NCI-H526 (cell line): ENCODE data around the gene TCTN1.

Experiments used
- DNase-seq, 2 experiments: peaks; one replicate each; lab custom pipeline; 2025; lab: John Stamatoyannopoulos, UW

TCTN1 gene

DNA sequence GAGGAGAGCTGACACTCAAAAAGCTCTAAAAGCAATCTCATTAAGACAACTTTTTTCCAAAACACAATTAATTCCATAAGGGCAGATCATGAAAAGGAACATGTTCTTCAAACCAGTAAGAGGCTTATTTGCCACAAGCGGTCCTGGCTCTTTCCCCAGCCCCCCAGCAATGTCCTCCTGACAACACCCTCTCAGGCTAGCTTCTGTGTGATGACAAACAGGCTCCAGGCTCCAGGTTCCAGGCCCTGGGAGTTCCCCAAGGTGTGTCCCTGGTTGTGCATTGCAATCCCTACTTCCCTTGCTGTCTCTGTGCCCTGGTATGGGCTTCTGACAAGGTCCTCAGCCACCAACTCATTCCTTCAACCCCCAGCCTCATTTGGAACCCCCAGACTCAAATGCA lies 66.1 kb downstream of the TCTN1 start:
- DNase-seq = no peak

DNA sequence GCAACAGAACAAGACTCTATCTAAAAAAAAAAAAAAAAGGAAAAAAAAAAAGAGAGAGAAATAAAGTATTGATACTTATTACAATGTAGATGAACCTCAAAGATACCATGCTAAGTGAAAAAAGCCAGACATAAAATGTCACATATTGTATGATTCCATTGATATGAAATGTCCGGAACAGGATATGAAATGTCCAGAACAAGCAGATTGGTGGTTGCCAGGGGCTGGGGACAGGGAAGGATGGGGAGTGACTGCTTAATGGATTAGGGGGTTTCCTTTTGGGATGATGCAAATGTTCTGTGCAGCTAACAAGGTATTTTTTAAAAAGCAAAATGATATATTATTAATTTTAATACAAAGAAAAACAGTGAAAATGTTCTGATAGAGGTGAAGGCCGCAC lies 70.0 kb downstream of the TCTN1 start:
- no peak for DNase-seq

- no peak for DNase-seq
Measured at GRCh38 chr12:110684312-110684836, 70.4 kb downstream of the TCTN1 start.

DNA sequence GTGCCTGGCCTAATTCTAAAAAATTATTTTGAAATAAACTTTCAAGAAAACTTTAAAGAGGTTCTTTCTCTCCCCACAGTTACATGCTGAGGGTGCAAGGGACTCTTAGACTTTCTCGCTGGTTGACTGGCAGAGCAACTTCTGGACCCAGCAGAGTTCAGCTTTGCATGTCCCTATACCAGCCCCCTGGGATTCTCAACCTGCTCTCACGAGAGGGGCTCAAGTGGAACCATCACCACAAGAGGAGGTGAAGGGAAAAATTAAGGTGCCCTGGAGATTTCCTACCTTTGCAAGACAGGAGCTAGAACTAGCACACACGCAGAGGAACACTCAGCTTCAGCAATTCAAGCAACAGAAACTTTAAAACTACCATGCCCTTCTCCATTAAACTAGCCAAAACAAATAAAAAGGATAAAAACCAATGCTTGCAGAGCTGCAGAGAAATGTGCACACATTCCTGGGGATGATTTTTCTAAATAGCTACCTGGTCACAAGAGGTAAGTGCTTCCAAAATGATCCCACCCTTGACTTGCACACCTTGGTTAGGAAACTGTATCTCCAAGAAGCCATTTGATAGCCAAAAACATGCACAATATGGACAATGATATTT lies 72.5 kb downstream of the TCTN1 start:
- DNase-seq = no peak

DNA sequence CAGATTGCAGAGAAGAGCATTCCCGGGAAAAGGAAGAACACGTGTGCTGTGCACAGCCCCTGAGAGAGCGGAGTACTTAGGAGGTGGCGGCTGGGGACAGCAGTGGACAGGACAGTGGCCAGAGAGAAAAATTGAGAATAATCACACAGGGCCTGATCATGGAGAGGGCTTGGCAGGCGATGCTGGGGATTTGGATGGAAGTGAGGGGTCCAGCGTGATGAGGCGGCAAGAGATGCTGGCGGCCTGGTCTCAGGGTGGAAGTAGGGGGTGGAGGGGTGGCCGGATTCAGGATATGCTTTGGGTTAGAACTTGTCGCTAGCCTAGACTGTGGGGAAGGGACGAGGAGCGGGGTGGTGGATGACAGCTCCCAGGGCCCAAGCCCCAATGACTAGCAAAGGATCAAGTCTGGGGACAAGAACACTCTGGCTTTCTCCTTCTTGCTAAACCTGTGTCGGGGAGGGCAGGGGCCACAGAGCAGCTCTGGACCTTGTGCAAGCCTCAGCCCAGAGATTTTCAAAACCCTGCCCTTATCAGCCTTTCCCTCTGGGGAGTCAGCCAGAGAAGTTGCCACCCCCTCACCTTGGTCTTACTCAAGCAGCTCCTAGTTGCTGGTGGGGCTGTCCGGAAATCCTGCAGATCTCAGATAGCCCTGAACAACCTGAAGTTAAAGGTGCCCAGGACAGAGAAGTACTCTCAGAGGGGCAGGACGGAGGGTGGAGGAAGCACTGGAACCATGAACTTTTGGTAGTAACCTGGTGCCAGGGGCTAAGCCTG lies 73.7 kb downstream of the TCTN1 start:
- DNase-seq = no peak

- peak in 1 of 2 experiments; percentile 48 for DNase-seq
Measured at GRCh38 chr12:110688446-110689280, 74.7 kb downstream of the TCTN1 start, which contains the start of gene HVCN1. TSS of gene HVCN1 (minus strand) at chr12:110689115. CDS start at chr12:110683245, 5,870 bp downstream.

DNA sequence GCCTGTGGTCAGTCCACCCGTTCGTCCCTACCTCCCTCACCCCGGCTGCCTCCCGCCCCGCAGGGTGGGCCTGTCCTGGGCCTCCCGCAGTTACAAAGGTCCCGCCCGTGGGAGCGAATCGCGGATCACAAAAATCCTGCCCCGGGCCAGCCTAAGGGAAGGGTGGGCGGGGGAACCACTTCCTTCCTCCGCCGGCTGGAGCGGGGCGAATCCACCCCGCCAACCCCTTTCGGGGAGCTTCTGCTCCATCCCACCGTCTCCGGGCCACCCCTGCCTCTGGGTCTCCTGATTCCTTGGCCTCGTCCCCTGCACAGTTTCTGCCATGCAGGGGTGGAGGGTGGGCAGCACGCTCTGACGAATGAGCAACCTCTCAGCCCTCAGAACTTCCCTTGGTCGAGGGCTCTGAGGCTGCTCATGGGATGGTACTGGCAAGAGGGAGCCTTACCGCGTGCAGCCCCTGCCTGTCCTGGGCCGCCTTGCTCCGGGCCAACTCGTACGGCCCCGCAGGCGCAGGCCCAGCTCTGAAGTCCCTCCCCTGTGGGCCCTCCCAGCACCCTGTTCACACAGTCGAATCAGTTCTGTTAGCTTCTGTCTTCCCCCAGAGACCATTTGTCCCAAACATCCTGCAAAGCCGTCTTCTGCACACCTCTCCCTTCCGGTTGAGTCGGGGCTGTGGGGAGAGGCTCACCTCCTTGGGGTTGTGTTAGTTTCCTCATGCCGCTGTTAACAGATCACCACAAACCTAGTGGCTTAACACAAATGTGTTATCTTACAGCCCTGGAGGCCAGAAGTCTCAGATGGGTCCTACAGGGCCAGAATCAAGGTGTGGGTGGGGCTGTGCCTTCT lies 75.6 kb downstream of the TCTN1 start:
- DNase-seq = peak in 1 of 2 experiments; percentile 48

- no peak for DNase-seq
Measured at GRCh38 chr12:110690127-110690430, 76.2 kb downstream of the TCTN1 start.

GRCh38 chr12:110693731-110694130 lies 79.8 kb downstream of the TCTN1 start:
- no peak for DNase-seq

DNA sequence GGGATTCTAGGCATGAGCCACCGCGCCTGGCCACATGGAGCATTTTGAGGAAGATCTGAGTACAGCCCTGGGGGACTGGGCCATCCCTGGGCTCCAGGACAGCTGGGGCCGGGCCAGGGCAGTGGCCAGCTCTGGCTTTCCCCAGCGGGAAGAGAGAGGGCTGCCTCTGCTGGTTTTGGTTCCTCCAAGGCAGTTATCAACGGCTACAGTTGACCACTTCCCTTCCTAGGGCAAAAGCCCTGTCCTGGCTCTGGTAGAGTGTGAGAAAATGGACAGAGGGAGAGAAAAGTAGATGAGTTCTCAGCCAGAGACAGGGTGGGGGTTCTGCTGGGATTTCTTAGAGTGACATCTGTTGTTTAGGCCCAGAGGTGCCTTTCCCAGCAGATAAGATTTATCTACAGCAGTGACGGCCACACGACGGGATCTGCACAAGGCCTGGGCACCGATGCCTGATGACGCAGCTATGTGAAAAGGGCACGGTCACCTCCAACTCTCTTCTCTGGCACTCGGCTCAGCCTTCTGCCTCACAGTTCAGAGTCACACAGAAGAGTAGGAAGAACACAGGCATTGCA lies 80.5 kb downstream of the TCTN1 start:
- DNase-seq = no peak

GRCh38 chr12:110696283-110696682 lies 82.4 kb downstream of the TCTN1 start:
- no peak for DNase-seq

DNA sequence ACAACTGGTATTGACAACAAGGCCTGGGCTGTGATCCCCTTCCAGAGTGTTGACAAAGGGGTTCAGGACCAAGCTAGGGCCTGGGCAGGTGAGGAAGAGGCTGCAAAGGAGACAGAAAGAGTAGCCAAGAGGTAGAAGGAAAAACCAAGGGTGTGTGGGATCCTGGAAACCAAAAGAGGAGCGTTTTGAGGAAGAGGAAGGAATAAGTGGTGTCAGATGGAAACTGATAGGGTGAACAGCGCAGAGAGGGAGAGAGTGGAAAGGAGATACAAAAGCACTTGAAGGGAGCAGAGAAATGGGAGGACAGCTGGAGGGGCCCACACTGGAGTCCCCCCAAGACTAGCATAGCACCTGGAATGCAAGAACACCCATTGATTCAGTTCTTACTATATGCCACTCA lies 83.3 kb downstream of the TCTN1 start:
- no peak for DNase-seq

DNA sequence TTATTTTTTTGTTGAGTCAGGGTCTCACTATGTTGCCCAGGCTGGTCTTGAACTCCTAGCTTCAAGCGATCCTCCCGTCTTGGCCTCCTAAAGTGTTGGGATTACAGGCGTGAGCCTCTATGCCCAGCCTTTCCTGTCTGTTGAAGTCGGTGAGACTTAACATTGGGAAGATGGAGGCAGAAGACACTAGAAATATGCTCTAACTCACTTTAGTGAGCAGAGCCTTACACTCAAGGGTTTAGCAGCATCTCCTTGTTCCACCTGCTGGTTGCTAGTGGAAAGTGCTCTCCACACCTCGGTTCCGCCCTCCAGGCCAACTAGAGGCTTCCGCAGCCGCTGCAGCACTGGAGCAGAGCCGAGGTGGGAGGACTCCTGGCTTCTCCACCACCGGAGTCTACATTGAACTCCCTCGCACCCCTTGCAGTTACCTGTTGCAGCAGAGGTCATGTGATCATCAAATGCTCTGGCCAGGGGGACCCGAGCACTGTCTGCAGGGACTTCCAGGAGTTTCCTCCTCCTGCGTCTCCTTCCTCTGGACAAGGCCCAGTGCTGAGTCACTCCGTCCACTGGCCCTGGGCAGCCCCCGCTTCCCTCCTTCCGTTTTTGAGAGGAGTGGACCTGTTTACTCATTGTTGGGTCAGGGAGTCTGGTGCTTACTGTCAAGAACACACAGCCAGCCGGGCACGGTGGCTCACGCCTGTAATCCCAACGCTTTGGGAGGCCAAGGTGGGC lies 84.4 kb downstream of the TCTN1 start:
- peak; percentile 44 to 87 for DNase-seq
